Spleen (tissue), 7 donors: ENCODE data around the gene KLF13.

Experiments
- CTCF ChIP-seq, 11 experiments: fragments of 200-600 bp in 7 of 11; fragments of 450-650 bp in 4 of 11; sonication (generic) in 4 of 11; IDR thresholded peaks in 8 of 11; conservative IDR thresholded peaks in 3 of 11; 1 replicate in 7 of 11; 2 replicates in 4 of 11; pipeline versions ENCODE4 v1.4.0 to v1.8.0; 2016 to 2021; ENCODE audit warnings: antibody characterized with exemption in 11 of 11, inconsistent platforms in 4 of 11, mild to moderate bottlenecking in 1 of 11
- POLR2AphosphoS5 ChIP-seq, 3 donors: sonication (generic); formaldehyde crosslinking; IDR thresholded peaks; one replicate each; pipeline ENCODE4 v1.5.1; 2017; ENCODE audit warnings: antibody characterized with exemption in 3 of 3
- donor health status: DM: no; HTN: no; CAD: no; lungs with moderate emphysema.
- donor health status: DM: no; HTN: no; CAD: no.
- donor health status: DM: no; HTN: no; CAD: no.

GRCh38 chr15:31353931-31354330, 27.3 kb downstream of the KLF13 start:
- TF ChIP-seq POLR2AphosphoS5 (IDR thresholded peaks at IDR 0.05) (no peak), CTCF (IDR thresholded peaks at IDR 0.05 in 8 of 11, conservative IDR thresholded peaks at IDR 0.05 in 3 of 11) (no peak)
